OCI-LY7 (cell line): ENCODE measurements around the gene TNRC6C. TPM values are rescaled to one million over a fixed set of nuclear protein-coding genes. Genes with fewer than 3 reads are reported as not detected.

Experiments used
- BruUV-seq: library from RNA; stranded (reverse); fragments of 400-500 nt; replicated peaks from 2 replicates; lab custom pipeline; 2021; lab: Mats Ljungman, UMichigan
- CTCF ChIA-PET: fragments of 300-600 bp; sonication (Branson Sonifier 250); formaldehyde crosslinking; loops from one replicate; lab custom pipeline; 2022; ENCODE audit warnings: antibody characterized with exemption; ENCODE audit not compliant: unreplicated experiment; lab: Charles Lee
- POLR2A ChIA-PET: fragments of 300-600 bp; sonication (Branson Sonifier 250); formaldehyde crosslinking; loops from one replicate; lab custom pipeline; 2022; ENCODE audit warnings: antibody characterized with exemption; lab: Charles Lee
- DNase-seq: peaks from one replicate; pipeline ENCODE4 v3.0.0-alpha.2; 2015; ENCODE audit warnings: low spot score
- H2AFZ ChIP-seq: fragments of 200-600 bp; sonication (generic), shearing (Covaris generic); 2 replicates; pipeline ENCODE4 v1.6.1; 2014; ENCODE audit warnings: mild to moderate bottlenecking, antibody characterized with exemption, low read length, moderate library complexity
- H3K27ac ChIP-seq: fragments of 200-600 bp; sonication (generic); 2 replicates; pipeline ENCODE4 v1.5.1; 2014; ENCODE audit warnings: mixed run types, low read depth, mild to moderate bottlenecking, moderate library complexity, low read length, inconsistent platforms; ENCODE audit not compliant: poor library complexity, severe bottlenecking
- H3K36me3 ChIP-seq: fragments of 200-600 bp; sonication (generic); 2 replicates; pipeline ENCODE4 v1.6.1; 2014; ENCODE audit warnings: mild to moderate bottlenecking, antibody characterized with exemption, low read length, moderate library complexity, mixed read lengths; ENCODE audit not compliant: insufficient read depth
- H3K4me1 ChIP-seq: fragments of 200-600 bp; sonication (generic); 2 replicates; pipeline ENCODE4 v1.5.1; 2014; ENCODE audit warnings: mild to moderate bottlenecking, low read length; ENCODE audit not compliant: insufficient read depth, poor library complexity, severe bottlenecking
- H3K4me2 ChIP-seq: fragments of 200-600 bp; sonication (generic); 2 replicates; pipeline ENCODE4 v1.6.1; 2014; ENCODE audit warnings: mild to moderate bottlenecking, low read length
- H3K4me3 ChIP-seq: fragments of 200-600 bp; sonication (generic); 2 replicates; pipeline ENCODE4 v1.5.1; 2014; ENCODE audit warnings: mild to moderate bottlenecking, low read depth, low read length; ENCODE audit not compliant: poor library complexity, severe bottlenecking
- H3K79me2 ChIP-seq: fragments of 200-600 bp; sonication (generic); 2 replicates; pipeline ENCODE4 v1.6.1; 2016; ENCODE audit warnings: low read depth, mild to moderate bottlenecking, low read length, moderate library complexity, mixed read lengths; ENCODE audit not compliant: insufficient read depth
- H3K9me2 ChIP-seq: fragments of 200-600 bp; sonication (generic); 2 replicates; pipeline ENCODE4 v1.6.1; 2016; ENCODE audit warnings: mild to moderate bottlenecking, low read length, mixed read lengths; ENCODE audit not compliant: insufficient read depth
- H3K9me3 ChIP-seq: fragments of 200-600 bp; sonication (generic); 2 replicates; pipeline ENCODE4 v1.6.1; 2014; ENCODE audit warnings: mild to moderate bottlenecking, mixed run types, low read length, mixed read lengths
- H4K20me1 ChIP-seq: fragments of 200-600 bp; sonication (generic); 2 replicates; pipeline ENCODE4 v1.6.1; 2014; ENCODE audit warnings: mild to moderate bottlenecking, antibody characterized with exemption, low read length, moderate library complexity, mixed read lengths; ENCODE audit not compliant: insufficient read depth
- CTCF ChIP-seq: fragments of 200-600 bp; sonication (generic); conservative IDR thresholded peaks from 2 replicates; pipeline ENCODE4 v1.5.1; 2014; ENCODE audit warnings: mild to moderate bottlenecking, antibody characterized with exemption, low read length, moderate library complexity, mixed read lengths
- EZH2phosphoT487 ChIP-seq: fragments of 200-600 bp; sonication (generic); IDR thresholded peaks from 2 replicates; pipeline ENCODE4 v1.6.1; 2018; ENCODE audit warnings: low read depth, borderline replicate concordance, mild to moderate bottlenecking, mixed run types, antibody characterized with exemption, low read length, moderate library complexity, mixed read lengths
- intact Hi-C: fragments of 100-400 bp; cut with micrococcal nuclease; formaldehyde crosslinking; loops from one replicate; pipeline ENCODE4 v1.10.0; 2022; ENCODE audit not compliant: unreplicated experiment
- total RNA-seq, 2 experiments: library from RNA; depleted of rRNA in 1 of 2; stranded (reverse); fragments of >200 nt in 1 of 2; shearing (Covaris generic) in 1 of 2; gene quantifications; 2 replicates each; pipeline ENCODE4 v1.2.3, GENCODE V29; 2014 to 2022

Gene TNRC6C
- total RNA-seq, 2 experiments from 2014 or later: 8.5 to 25.2 TPM

DNA sequence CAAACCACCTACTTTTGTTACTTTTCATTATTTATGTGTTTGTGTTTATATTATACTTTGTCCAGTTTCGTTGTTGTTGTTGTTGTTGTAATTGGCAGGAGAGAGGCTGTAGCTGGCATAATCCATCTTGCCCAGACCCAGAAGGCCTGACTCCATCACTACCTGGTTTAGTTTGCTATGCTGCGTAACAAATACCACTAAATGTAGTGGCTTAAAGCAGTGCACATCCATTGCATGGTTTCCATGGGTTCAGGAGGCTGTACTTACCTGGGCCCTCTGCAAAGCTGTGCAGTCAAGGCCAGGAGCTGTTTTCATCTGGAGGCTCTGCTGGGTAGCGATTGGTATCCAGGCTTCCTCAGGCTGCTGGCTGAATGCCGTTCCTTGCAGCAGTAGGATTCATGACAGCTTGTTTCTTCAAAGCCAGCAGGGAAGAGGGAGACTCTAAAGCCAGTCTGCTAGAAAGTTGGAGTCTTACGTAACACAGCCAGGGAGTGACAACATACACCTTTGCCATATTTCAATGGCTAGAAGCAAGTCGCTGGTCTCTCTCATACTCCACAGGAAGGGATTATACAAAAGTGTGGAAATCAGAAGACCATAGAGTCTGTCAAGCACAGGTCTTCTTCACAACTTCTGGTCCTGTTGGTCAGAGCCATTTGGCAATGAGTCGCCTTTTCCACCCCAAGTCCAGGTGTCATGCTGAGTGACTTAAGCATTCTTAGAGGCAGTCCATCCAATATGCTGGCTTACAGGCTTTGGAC lies 41.1 kb downstream of the TNRC6C start:
- Histone ChIP-seq H3K79me2 (no peaks in the 10 kb centered on the region), H3K9me2 (no peaks in the 10 kb centered on the region), H3K9me3 (no peaks in the 10 kb centered on the region), H3K4me3 (no peak overlapping the region), H2AFZ (no peak overlapping the region), H3K27ac (no peak overlapping the region), H4K20me1 (0 out of 2 replicates have a peak, but pooled peaks cover 17% of the 10 kb centered on the region), H3K4me2 (no peak overlapping the region), H3K36me3 (no peaks in the 10 kb centered on the region), H3K4me1 (peaks cover 6% of the 10 kb centered on the region)
- POLR2A ChIA-PET: interaction anchor here (0.6 kb wide), 1 partner anchor 194 kb away, joined by 4 read pairs; no protein-coding TSS in a partner anchor
- BruUV-seq: no TSS peak
- intact Hi-C loops: no loop called here
- TF ChIP-seq EZH2phosphoT487 (no peak), CTCF (no peak)
- no peak for DNase-seq
- CTCF ChIA-PET: no interaction called here

- no peak for DNase-seq
- BruUV-seq: no TSS peak
- Histone ChIP-seq H3K4me1 (peaks cover 6% of the 10 kb centered on the region), H3K4me2 (no peak overlapping the region), H3K36me3 (no peaks in the 10 kb centered on the region), H2AFZ (no peak overlapping the region), H3K9me2 (no peaks in the 10 kb centered on the region), H3K79me2 (no peaks in the 10 kb centered on the region), H3K4me3 (no peak overlapping the region), H4K20me1 (0 out of 2 replicates have a peak, but pooled peaks cover 17% of the 10 kb centered on the region), H3K27ac (no peak overlapping the region), H3K9me3 (no peaks in the 10 kb centered on the region)
- TF ChIP-seq EZH2phosphoT487 (no peak), CTCF (no peak)
- ChIA-PET POLR2A (no interaction called here), CTCF (no interaction called here)
- intact Hi-C loops: no loop called here
These were observed 41.8 kb downstream of the TNRC6C start for GRCh38 chr17:78000341-78000740.

- no peak overlapping the region for H3K27ac ChIP-seq
- no peak for DNase-seq
- CTCF ChIA-PET: no interaction called here
- H3K9me3 ChIP-seq: no peaks in the 10 kb centered on the region
- H3K36me3 ChIP-seq: no peaks in the 10 kb centered on the region
- TF ChIP-seq EZH2phosphoT487: no peak
- TF ChIP-seq CTCF: no peak
- no peaks in the 10 kb centered on the region for H3K9me2 ChIP-seq
- H4K20me1 ChIP-seq: 0 out of 2 replicates have a peak, but pooled peaks cover 12% of the 10 kb centered on the region
- peaks cover 6% of the 10 kb centered on the region for H3K4me1 ChIP-seq
- no peak overlapping the region for H3K4me3 ChIP-seq
- no peaks in the 10 kb centered on the region for H3K79me2 ChIP-seq
- POLR2A ChIA-PET: no interaction called here
- no peak overlapping the region for H3K4me2 ChIP-seq
- no TSS peak for BruUV-seq
- intact Hi-C loops: no loop called here
- H2AFZ ChIP-seq: no peak overlapping the region
These were observed 42.7 kb downstream of the TNRC6C start for GRCh38 chr17:78001182-78001581.
